GM23248 (cell line): ENCODE data around the gene WFDC1.

Experiments
- EZH2 ChIP-seq: fragments of 200-600 bp; sonication (generic); IDR thresholded peaks from 2 replicates; pipeline ENCODE4 v1.6.1; 2018; ENCODE audit warnings: antibody characterized with exemption, mild to moderate bottlenecking; ENCODE audit not compliant: insufficient read depth, poor library complexity, severe bottlenecking
- EZH2phosphoT487 ChIP-seq: fragments of 200-600 bp; sonication (generic); IDR thresholded peaks from 2 replicates; pipeline ENCODE4 v1.6.1; 2018; ENCODE audit warnings: antibody characterized with exemption, moderate library complexity, mild to moderate bottlenecking, low read depth; ENCODE audit not compliant: insufficient read depth

GRCh38 chr16:84339766-84340165 lies 45.1 kb downstream of the WFDC1 start:
- TF ChIP-seq EZH2phosphoT487 (no peak), EZH2 (no peak)
